ENCODE measurements around the gene BCLAF1. TPM values are rescaled to one million over a fixed set of nuclear protein-coding genes. Genes with fewer than 3 reads are reported as not detected.

BCLAF1 gene
- total and polyA plus RNA-seq, 2 of the 8 experiments (the other 6 are each of a cell fraction or from before 2014, with no cell fraction given): 30.5 to 230 TPM

DNA sequence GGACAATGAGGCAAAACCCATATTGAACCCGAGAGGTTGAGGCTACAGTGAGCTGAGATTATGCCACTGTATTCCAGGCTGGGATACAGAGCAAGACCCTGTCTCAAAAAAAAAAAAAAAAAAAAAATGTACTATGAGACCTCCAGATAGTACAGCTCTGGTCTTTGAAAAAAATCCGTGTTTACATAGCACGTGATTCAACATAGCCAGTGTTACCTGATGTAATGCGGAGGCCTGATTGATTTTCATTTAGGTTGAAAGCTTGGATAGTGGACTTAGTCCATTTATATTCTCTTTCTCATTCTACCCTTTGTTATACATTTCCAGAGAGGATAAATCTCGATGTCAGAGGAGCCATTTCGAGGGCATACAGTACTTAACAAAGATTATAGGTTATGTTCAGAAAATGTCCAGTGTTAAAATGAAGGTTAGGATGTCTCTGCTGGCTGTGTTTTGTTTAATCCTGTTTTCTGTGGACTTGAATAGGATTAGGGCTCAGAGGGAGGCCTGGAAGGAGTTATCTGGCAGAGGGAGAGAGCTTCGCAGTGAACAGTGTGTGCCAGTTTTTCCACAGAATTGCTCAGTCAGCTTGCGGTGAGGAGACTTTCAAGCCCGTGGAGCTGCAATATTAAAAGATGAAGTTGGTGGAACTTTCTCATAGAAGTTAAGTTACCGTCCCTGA, 33.9 kb upstream of the BCLAF1 start:
- Histone ChIP-seq H3K18ac (ENCODE audit: extremely low read depth, low read length) (no peak overlapping the region), H2BK15ac (ENCODE audit: low read length) (no peak overlapping the region), H3K56ac (replicated peaks; ENCODE audit: insufficient read length, low read depth, low read length) (no peak overlapping the region), H3K79me1 (ENCODE audit: low read depth, low read length) (no peaks in the 10 kb centered on the region), H2BK12ac (ENCODE audit: low read depth, low read length) (no peak overlapping the region), H4K8ac (ENCODE audit: extremely low read depth, insufficient read depth, low read length) (no peak overlapping the region), H3K79me2 (ENCODE audit: control insufficient read depth in 1 of 2, insufficient read depth in 2 of 2, low read length in 2 of 2) (no peaks in the 10 kb centered on the region), H3K14ac (ENCODE audit: insufficient read length) (no peak overlapping the region), H3K4ac (replicated peaks; ENCODE audit: insufficient read length, low read depth, low read length) (no peak overlapping the region), H2BK5ac (ENCODE audit: low read depth, low read length) (no peak overlapping the region), H2AK5ac (ENCODE audit: low read depth, low read length) (no peak overlapping the region), H4K91ac (replicated peaks; ENCODE audit: insufficient read length, low read length) (no peak overlapping the region), H4K5ac (ENCODE audit: insufficient read length, low read depth, low read length) (no peak overlapping the region), H3K4me3 (ENCODE audit: extremely low read depth in 1 of 4, insufficient read depth in 2 of 4, low read depth in 3 of 4, low read length in 4 of 4) (no peak overlapping the region), H3K9ac (replicated peaks in 1 of 4; ENCODE audit: extremely low read depth in 1 of 4, low read depth in 3 of 4, low read length in 3 of 4) (no peak overlapping the region; a peak in 1 of 7 replicates), H3K9me3 (ENCODE audit: insufficient read depth in 2 of 2, low read depth in 1 of 2, low read length in 1 of 2) (no peaks in the 10 kb centered on the region), H4K20me1 (replicated peaks in 1 of 2; ENCODE audit: control insufficient read depth in 1 of 2, insufficient read depth in 2 of 2, low read length in 2 of 2) (no peaks in the 10 kb centered on the region), H3K27ac (ENCODE audit: low read depth, low read length) (no peak overlapping the region), H3K4me1 (replicated peaks in 1 of 4; ENCODE audit: control insufficient read depth in 3 of 4, insufficient read depth in 4 of 4, low read length in 3 of 4) (peaks cover 0 to 2% (median 0%) of the 10 kb centered on the region in 4 experiments; a peak in 1 of 7 replicates), H3K27me3 (replicated peaks in 1 of 4; ENCODE audit: control insufficient read depth in 3 of 4, extremely low read depth in 1 of 4, insufficient read depth in 3 of 4, low read length in 3 of 4) (no peaks in the 10 kb centered on the region; a peak in 1 of 7 replicates), H2AFZ (ENCODE audit: low read length) (no peak overlapping the region), H3K4me2 (ENCODE audit: insufficient read depth in 1 of 2, low read depth in 2 of 2, low read length in 2 of 2) (no peak overlapping the region), H2BK20ac (ENCODE audit: low read length) (no peak overlapping the region), H3K36me3 (ENCODE audit: control insufficient read depth in 2 of 4, insufficient read depth in 4 of 4, low read length in 3 of 4) (no peaks in the 10 kb centered on the region), H3K23ac (ENCODE audit: insufficient read length) (no peak overlapping the region), H3K23me2 (ENCODE audit: low read depth, low read length) (no peaks in the 10 kb centered on the region), H2BK120ac (replicated peaks; ENCODE audit: low read depth, low read length) (no peak overlapping the region)
- FAIRE-seq (no peak), DNase-seq (ENCODE audit: low read depth in 1 of 2, low spot score in 2 of 2) (no peak)
- TF ChIP-seq RAD21 (IDR thresholded peaks at IDR 0.05 in 1 of 2, conservative IDR thresholded peaks at IDR 0.05 in 1 of 2; ENCODE audit: low read depth in 2 of 2, low read length in 2 of 2): no peak
- TF ChIP-seq ZNF274 (IDR thresholded peaks at IDR 0.05; ENCODE audit: borderline replicate concordance, extremely low read depth, low read length): no peak
- TF ChIP-seq, protein P1, sequence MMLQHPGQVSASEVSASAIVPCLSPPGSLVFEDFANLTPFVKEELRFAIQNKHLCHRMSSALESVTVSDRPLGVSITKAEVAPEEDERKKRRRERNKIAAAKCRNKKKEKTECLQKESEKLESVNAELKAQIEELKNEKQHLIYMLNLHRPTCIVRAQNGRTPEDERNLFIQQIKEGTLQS (IDR thresholded peaks at IDR 0.05; ENCODE audit: insufficient read depth, low read depth, low read length): no peak
- TF ChIP-seq GTF2F1 (IDR thresholded peaks at IDR 0.05; ENCODE audit: borderline replicate concordance, low read depth, low read length): no peak
- no peak for TF ChIP-seq KDM5A (IDR thresholded peaks at IDR 0.05; ENCODE audit: low read length)
- TF ChIP-seq SP1 (IDR thresholded peaks at IDR 0.05; ENCODE audit: low read depth, low read length): no peak
- no peak for TF ChIP-seq CHD1 (IDR thresholded peaks at IDR 0.05; ENCODE audit: low read depth, low read length)
- TF ChIP-seq TAF7 (optimal IDR thresholded peaks at IDR 0.05; ENCODE audit: borderline replicate concordance, low read depth, low read length): no peak
- TF ChIP-seq SIX5 (IDR thresholded peaks at IDR 0.05; ENCODE audit: low read depth, low read length): no peak
- no peak for TF ChIP-seq SIN3A (conservative IDR thresholded peaks at IDR 0.05 in 1 of 2, IDR thresholded peaks at IDR 0.05 in 1 of 2; ENCODE audit: low read depth in 1 of 2, low read length in 2 of 2)
- TF ChIP-seq RNF2 (IDR thresholded peaks at IDR 0.05; ENCODE audit: borderline replicate concordance, low read depth, low read length, missing control alignments, poor library complexity, severe bottlenecking): no peak
- POLR2A ChIA-PET (ENCODE audit: partially characterized antibody): interaction anchor here (0.7 to 2.7 kb wide), 3 partner anchors 10 to 633 kb away, joined by 4 to 10 read pairs (median 9); partner anchors contain the start of gene BCLAF1
- 89% methylated on average over 10 of the region's 10 CpGs; no CpG with 5 or more reads in 1 of the 2 experiments for WGBS, 2 experiments (ENCODE audit: extremely low coverage in 1 of 2, insufficient coverage in 1 of 2, insufficient read length in 1 of 2, insufficient replicate concordance in 2 of 2, low coverage in 1 of 2, low lambda C conversion rate in 2 of 2, missing lambda C conversion rate in 1 of 2)
- CTCF ChIA-PET (ENCODE audit: partially characterized antibody): interaction anchor here (0.7 kb wide), 1 partner anchor 13 kb away, joined by 3 read pairs; no protein-coding TSS in a partner anchor

Measured in H1 (cell line).